Peyer's patch (tissue), 4 donors: ENCODE results near the gene AK5. TPM values are rescaled to one million over a fixed set of nuclear protein-coding genes. Genes with fewer than 3 reads are reported as not detected.
"Not testable (repeated sequence)": the region's sequence is repeated elsewhere in the genome, so short reads cannot be mapped to it uniquely, and the experiment has no call there.

Source experiments
- DNase-seq, 3 donors: peaks; one replicate each; pipeline ENCODE4 v3.0.0-alpha.2; 2017 to 2019
- H3K27ac ChIP-seq, 4 donors: fragments of 200-600 bp; sonication (generic); one replicate each; pipeline ENCODE4 v1.5.1; 2016 to 2019
- H3K27me3 ChIP-seq, 2 donors: fragments of 200-600 bp; sonication (generic); one replicate each; pipeline ENCODE4 v1.5.1; 2019
- H3K36me3 ChIP-seq, 3 donors: fragments of 200-600 bp; sonication (generic); one replicate each; pipeline ENCODE4 v1.5.1; 2016 to 2019
- H3K4me1 ChIP-seq, 4 donors: fragments of 200-600 bp; sonication (generic); one replicate each; pipeline ENCODE4 v1.5.1; 2016 to 2019
- H3K4me3 ChIP-seq, 4 donors: fragments of 200-600 bp; sonication (generic); 1 replicate in 3 of 4; 2 replicates in 1 of 4; pipeline ENCODE4 v1.5.1; 2016 to 2019; ENCODE audit warnings: mild to moderate bottlenecking in 1 of 4
- H3K9me3 ChIP-seq, 4 donors: fragments of 200-600 bp; sonication (generic); one replicate each; pipeline ENCODE4 v1.5.1; 2016 to 2019; ENCODE audit warnings: mild to moderate bottlenecking in 1 of 4
- CTCF ChIP-seq, 6 experiments: fragments of 450-650 bp in 4 of 6; fragments of 200-600 bp in 2 of 6; sonication (generic) in 1 of 6; IDR thresholded peaks; one replicate each; pipeline ENCODE4 v1.5.1; 2017 to 2019; ENCODE audit warnings: antibody characterized with exemption in 6 of 6, mild to moderate bottlenecking in 3 of 6, moderate library complexity in 1 of 6
- POLR2A ChIP-seq, 2 donors: fragments of 450-650 bp; IDR thresholded peaks; one replicate each; pipeline ENCODE4 v1.5.1; 2017; ENCODE audit warnings: antibody characterized with exemption in 2 of 2, mild to moderate bottlenecking in 2 of 2, moderate library complexity in 2 of 2
- total RNA-seq, 4 donors: library from RNA; depleted of rRNA; stranded (reverse); fragments of >200 nt; gene quantifications; one replicate each; pipeline ENCODE4 v1.1.0, GENCODE V29; 2016

Gene AK5
- total RNA-seq, 4 donors from 2014 or later: 5.3 to 12.4 TPM; not detected in 2

- TF ChIP-seq POLR2A (IDR thresholded peaks at IDR 0.05) (no peak), CTCF (IDR thresholded peaks at IDR 0.05) (no peak)
- no peaks in the 10 kb centered on the region for H3K27me3 ChIP-seq
- H3K4me3 ChIP-seq: no peak overlapping the region
Measured at GRCh38 chr1:77511440-77511840, 229.6 kb downstream of the AK5 start.

GRCh38 chr1:77512650-77513049 lies 230.8 kb downstream of the AK5 start:
- H3K27me3 ChIP-seq, H3K4me3 ChIP-seq, DNase-seq, H3K9me3 ChIP-seq, H3K36me3 ChIP-seq, H3K4me1 ChIP-seq, H3K27ac ChIP-seq: not testable (repeated sequence)

More at GRCh38 chr1:77511440-77511840, 229.6 kb downstream of the AK5 start:
- H3K4me1 ChIP-seq: no peaks in the 10 kb centered on the region
- no peaks in the 10 kb centered on the region for H3K36me3 ChIP-seq
- DNase-seq: no peak
- H3K9me3 ChIP-seq: no peaks in the 10 kb centered on the region
- no peak overlapping the region for H3K27ac ChIP-seq

- Histone ChIP-seq H3K27ac (peak overlapping the region in 1 of 4 donors; percentile 46), H3K36me3 (no peaks in the 10 kb centered on the region), H3K9me3 (peaks cover 0 to 10% (median 0%) of the 10 kb centered on the region in 4 donors), H3K4me1 (no peaks in the 10 kb centered on the region), H3K27me3 (no peaks in the 10 kb centered on the region), H3K4me3 (no peak overlapping the region)
- no peak for DNase-seq
- no peak for TF ChIP-seq POLR2A (IDR thresholded peaks at IDR 0.05)
- no peak for TF ChIP-seq CTCF (IDR thresholded peaks at IDR 0.05)
Measured at GRCh38 chr1:77513839-77514763, 232.3 kb downstream of the AK5 start.

GRCh38 chr1:77514921-77515776 lies 233.3 kb downstream of the AK5 start:
- TF ChIP-seq POLR2A (IDR thresholded peaks at IDR 0.05) (no peak), CTCF (IDR thresholded peaks at IDR 0.05) (no peak)
- Histone ChIP-seq H3K4me1 (no peaks in the 10 kb centered on the region), H3K4me3 (no peak overlapping the region), H3K36me3 (no peaks in the 10 kb centered on the region), H3K27ac (peak overlapping the region in 1 of 4 donors; percentile 46), H3K9me3 (peaks cover 0 to 10% (median 0%) of the 10 kb centered on the region in 4 donors), H3K27me3 (no peaks in the 10 kb centered on the region)
- DNase-seq: no peak

- Histone ChIP-seq H3K4me1 (no peaks in the 10 kb centered on the region), H3K4me3 (no peak overlapping the region), H3K9me3 (peaks cover 0 to 10% (median 0%) of the 10 kb centered on the region in 4 donors), H3K27ac (no peak overlapping the region), H3K27me3 (no peaks in the 10 kb centered on the region), H3K36me3 (no peaks in the 10 kb centered on the region)
- no peak for DNase-seq
- TF ChIP-seq CTCF (IDR thresholded peaks at IDR 0.05): no peak
- no peak for TF ChIP-seq POLR2A (IDR thresholded peaks at IDR 0.05)
Measured at GRCh38 chr1:77516106-77516505, 234.3 kb downstream of the AK5 start.
